GM23248 (cell line): ENCODE data around the gene XXYLT1. TPM values are rescaled to one million over a fixed set of nuclear protein-coding genes. Genes with fewer than 3 reads are reported as not detected.

Experiments
- DNase-seq: peaks from one replicate; pipeline ENCODE4 v3.0.0-alpha.2; 2015
- H2AFZ ChIP-seq: fragments of 200-600 bp; sonication (generic); 2 replicates; pipeline ENCODE4 v1.6.1; 2016; ENCODE audit warnings: antibody characterized with exemption
- H3F3A ChIP-seq: fragments of 200-600 bp; sonication (generic); 2 replicates; pipeline ENCODE4 v1.6.1; 2016; ENCODE audit warnings: mild to moderate bottlenecking, antibody characterized with exemption, mixed run types; ENCODE audit not compliant: insufficient read depth
- H3K27ac ChIP-seq: fragments of 200-600 bp; sonication (generic); 2 replicates; pipeline ENCODE4 v1.5.1; 2016; ENCODE audit warnings: mild to moderate bottlenecking
- H3K27me3 ChIP-seq: fragments of 200-600 bp; sonication (generic); replicated peaks from 2 replicates; pipeline ENCODE4 v1.6.1; 2016; ENCODE audit warnings: mild to moderate bottlenecking; ENCODE audit not compliant: insufficient read depth
- H3K36me3 ChIP-seq: fragments of 200-600 bp; sonication (generic); 2 replicates; pipeline ENCODE4 v1.6.1; 2016; ENCODE audit warnings: low read depth, mild to moderate bottlenecking
- H3K4me1 ChIP-seq: fragments of 200-600 bp; sonication (generic); 2 replicates; pipeline ENCODE4 v1.6.1; 2016; ENCODE audit warnings: mild to moderate bottlenecking; ENCODE audit not compliant: insufficient read depth
- H3K4me2 ChIP-seq: fragments of 200-600 bp; sonication (generic); one replicate; pipeline ENCODE4 v1.6.1; 2016; ENCODE audit warnings: mild to moderate bottlenecking; ENCODE audit not compliant: unreplicated experiment
- H3K4me3 ChIP-seq: fragments of 200-600 bp; sonication (generic); 2 replicates; pipeline ENCODE4 v1.5.1; 2016; ENCODE audit warnings: mild to moderate bottlenecking
- H3K79me2 ChIP-seq: fragments of 200-600 bp; sonication (generic); 2 replicates; pipeline ENCODE4 v1.6.1; 2016; ENCODE audit warnings: mild to moderate bottlenecking; ENCODE audit not compliant: insufficient read depth
- H3K9ac ChIP-seq: fragments of 200-600 bp; sonication (generic); 2 replicates; pipeline ENCODE4 v1.6.1; 2016; ENCODE audit warnings: mild to moderate bottlenecking
- H3K9me2 ChIP-seq: fragments of 200-600 bp; sonication (generic); 2 replicates; pipeline ENCODE4 v1.6.1; 2016; ENCODE audit warnings: mixed run types, mild to moderate bottlenecking, moderate library complexity; ENCODE audit not compliant: insufficient read depth
- H3K9me3 ChIP-seq: fragments of 200-600 bp; sonication (generic); one replicate; pipeline ENCODE4 v1.6.1; 2017; ENCODE audit warnings: low read depth
- H4K20me1 ChIP-seq: fragments of 200-600 bp; sonication (generic); 2 replicates; pipeline ENCODE4 v1.6.0; 2016; ENCODE audit not compliant: insufficient read depth
- EZH2 ChIP-seq: fragments of 200-600 bp; sonication (generic); IDR thresholded peaks from 2 replicates; pipeline ENCODE4 v1.6.1; 2018; ENCODE audit warnings: antibody characterized with exemption, mild to moderate bottlenecking; ENCODE audit not compliant: insufficient read depth, poor library complexity, severe bottlenecking
- EZH2phosphoT487 ChIP-seq: fragments of 200-600 bp; sonication (generic); IDR thresholded peaks from 2 replicates; pipeline ENCODE4 v1.6.1; 2018; ENCODE audit warnings: antibody characterized with exemption, moderate library complexity, mild to moderate bottlenecking, low read depth; ENCODE audit not compliant: insufficient read depth
- WGBS, 2 experiments: methylation state at CpG; one replicate each; pipeline ENCODE4 v1.1.6; 2015 to 2017; ENCODE audit warnings: low lambda C conversion rate in 2 of 2, low coverage in 1 of 2; ENCODE audit errors: missing lambda C conversion rate in 2 of 2; 5-methylcytosine and 5-hydroxymethylcytosine counted together
- in situ Hi-C: fragments of 300-500 bp; cut with MboI; formaldehyde crosslinking; loops from 2 replicates; pipeline ENCODE4 v1.15.0; 2020
- polyA plus RNA-seq: library from polyadenylated mRNA; unstranded; fragments of >200 nt; fragmentation: Nextera tagmentation; extraction: Ambion mirVana; gene quantifications from 2 replicates; pipeline ENCODE4 v1.2.1, GENCODE V29; 2016
- total RNA-seq: library from RNA; depleted of rRNA; stranded (reverse); fragments of >200 nt; shearing (Covaris generic); gene quantifications from 2 replicates; pipeline ENCODE4 v1.2.3, GENCODE V29; 2014

The XXYLT1 gene
- total and polyA plus RNA-seq, 2 experiments from 2014 or later: 22.8 to 44.7 TPM

GRCh38 chr3:195140410-195140809 lies 130.5 kb downstream of the XXYLT1 start:
- no peak for TF ChIP-seq EZH2
- no peak for TF ChIP-seq EZH2phosphoT487
- in situ Hi-C loops: no loop called here
- Histone ChIP-seq H3K79me2 (no peaks in the 10 kb centered on the region), H3K9me3 (no peaks in the 10 kb centered on the region), H3K27me3 (no peaks in the 10 kb centered on the region), H3K4me1 (no peaks in the 10 kb centered on the region), H3K27ac (no peak overlapping the region), H2AFZ (no peak overlapping the region), H3K4me3 (no peak overlapping the region), H3K9me2 (no peaks in the 10 kb centered on the region), H4K20me1 (no peaks in the 10 kb centered on the region), H3K36me3 (no peaks in the 10 kb centered on the region), H3K4me2 (no peak overlapping the region), H3K9ac (no peak overlapping the region), H3F3A (no peaks in the 10 kb centered on the region)
- DNase-seq: no peak
- WGBS, 2 experiments: 72 to 82% methylated on average over 1 of the region's 1 CpG

GRCh38 chr3:195139876-195140240 lies 131.1 kb downstream of the XXYLT1 start:
- TF ChIP-seq EZH2phosphoT487: no peak
- no peak for TF ChIP-seq EZH2
- no peaks in the 10 kb centered on the region for H3F3A ChIP-seq
- H4K20me1 ChIP-seq: no peaks in the 10 kb centered on the region
- no peak overlapping the region for H3K4me2 ChIP-seq
- no peaks in the 10 kb centered on the region for H3K4me1 ChIP-seq
- H3K27me3 ChIP-seq: no peaks in the 10 kb centered on the region
- 90 to 95% methylated on average over 4 of the region's 4 CpGs for WGBS, 2 experiments
- in situ Hi-C loops: loop anchor here (10.0 kb wide), 1 partner anchor 115 kb away; no protein-coding TSS in a partner anchor
- H3K36me3 ChIP-seq: no peaks in the 10 kb centered on the region
- H3K4me3 ChIP-seq: no peak overlapping the region
- H3K27ac ChIP-seq: no peak overlapping the region
- H3K79me2 ChIP-seq: no peaks in the 10 kb centered on the region
- H2AFZ ChIP-seq: no peak overlapping the region
- DNase-seq: peak; percentile 71
- no peak overlapping the region for H3K9ac ChIP-seq
- H3K9me3 ChIP-seq: no peaks in the 10 kb centered on the region
- H3K9me2 ChIP-seq: no peaks in the 10 kb centered on the region

- Histone ChIP-seq H3K4me3 (no peak overlapping the region), H4K20me1 (no peaks in the 10 kb centered on the region), H3K27ac (no peak overlapping the region), H2AFZ (no peak overlapping the region), H3K27me3 (no peaks in the 10 kb centered on the region), H3K4me1 (no peaks in the 10 kb centered on the region), H3K9me2 (no peaks in the 10 kb centered on the region), H3K79me2 (no peaks in the 10 kb centered on the region), H3K36me3 (no peaks in the 10 kb centered on the region), H3K9ac (no peak overlapping the region), H3K9me3 (no peaks in the 10 kb centered on the region), H3F3A (no peaks in the 10 kb centered on the region), H3K4me2 (no peak overlapping the region)
- TF ChIP-seq EZH2phosphoT487 (no peak), EZH2 (no peak)
- in situ Hi-C loops: loop anchor here (10.0 kb wide), 1 partner anchor 116 kb away; no protein-coding TSS in a partner anchor
- 84 to 87% methylated on average over 13 of the region's 13 CpGs for WGBS, 2 experiments
- DNase-seq: no peak
Observed at GRCh38 chr3:195139091-195139875, 131.7 kb downstream of the XXYLT1 start.

- no peak overlapping the region for H3K9ac ChIP-seq
- no peak overlapping the region for H3K4me3 ChIP-seq
- H3K36me3 ChIP-seq: no peaks in the 10 kb centered on the region
- H2AFZ ChIP-seq: no peak overlapping the region
- no peaks in the 10 kb centered on the region for H3F3A ChIP-seq
- H3K79me2 ChIP-seq: no peaks in the 10 kb centered on the region
- no peaks in the 10 kb centered on the region for H3K9me2 ChIP-seq
- H3K27me3 ChIP-seq: no peaks in the 10 kb centered on the region
- H3K27ac ChIP-seq: no peak overlapping the region
- DNase-seq: no peak
- 91 to 93% methylated on average over 11 of the region's 11 CpGs for WGBS, 2 experiments
- in situ Hi-C loops: loop anchor here (10.0 kb wide), 1 partner anchor 117 kb away; no protein-coding TSS in a partner anchor
- no peaks in the 10 kb centered on the region for H4K20me1 ChIP-seq
- no peaks in the 10 kb centered on the region for H3K9me3 ChIP-seq
- 0 out of 2 replicates have a peak, but pooled peaks cover 4% of the 10 kb centered on the region for H3K4me1 ChIP-seq
- H3K4me2 ChIP-seq: no peak overlapping the region
- no peak for TF ChIP-seq EZH2
- no peak for TF ChIP-seq EZH2phosphoT487
Observed at GRCh38 chr3:195137638-195138588, 133.0 kb downstream of the XXYLT1 start.
